A549 (cell line): ENCODE data around the gene TBATA.

Experiments
- CTCF ChIP-seq: fragments of >200 bp; sonication (Bioruptor Twin); formaldehyde crosslinking; IDR thresholded peaks from 3 replicates; pipeline ENCODE4 v1.5.1; 2016
- HMGXB4 ChIP-seq: fragments of 250-450 bp; sonication (Bioruptor Pico); IDR thresholded peaks from 2 replicates; pipeline ENCODE4 v1.5.0; 2021; ENCODE audit warnings: mild to moderate bottlenecking, moderate library complexity, borderline replicate concordance
- KDM1A ChIP-seq: fragments of 200-600 bp; sonication (generic); IDR thresholded peaks from 2 replicates; pipeline ENCODE4 v1.6.1; 2016; ENCODE audit warnings: low read depth, mild to moderate bottlenecking
- NFE2L2 ChIP-seq: fragments of 150-350 bp; conservative IDR thresholded peaks from 2 replicates; pipeline ENCODE4 v1.6.1; 2014; ENCODE audit warnings: low read length
- POLR2A ChIP-seq: IDR thresholded peaks from 2 replicates; pipeline ENCODE4 v1.6.1; 2012; ENCODE audit warnings: mild to moderate bottlenecking, low read length
- RAD21 ChIP-seq, 2 experiments: fragments of >200 bp in 1 of 2; sonication (Bioruptor Twin) in 1 of 2; formaldehyde crosslinking in 1 of 2; IDR thresholded peaks in 1 of 2; conservative IDR thresholded peaks in 1 of 2; 2 replicates in 1 of 2; 3 replicates in 1 of 2; pipeline ENCODE4 v1.6.1; 2012 to 2018; ENCODE audit warnings: inconsistent platforms in 1 of 2
- USF2 ChIP-seq: fragments of 450-650 bp; IDR thresholded peaks from 2 replicates; pipeline ENCODE4 v1.6.1; 2014; ENCODE audit warnings: antibody characterized with exemption

- no peak for TF ChIP-seq CTCF
- TF ChIP-seq RAD21 (conservative IDR thresholded peaks at IDR 0.05 in 1 of 2, IDR thresholded peaks at IDR 0.05 in 1 of 2): no peak
- TF ChIP-seq NFE2L2: no peak
- no peak for TF ChIP-seq HMGXB4 (CRISPR knock-in tag)
- TF ChIP-seq USF2: no peak
- no peak for TF ChIP-seq KDM1A
- no peak for TF ChIP-seq POLR2A
Observed at GRCh38 chr10:70782086-70782745, 3.0 kb downstream of the TBATA start.
